ENCODE measurements around the gene PRRC2B. TPM values are rescaled to one million over a fixed set of nuclear protein-coding genes. Genes with fewer than 3 reads are reported as not detected.
A peak's percentile ranks its signal among the peaks of the same experiment; 100 is the strongest.
"Not testable (repeated sequence)": the region's sequence is repeated elsewhere in the genome, so short reads cannot be mapped to it uniquely, and the experiment has no call there.

PRRC2B gene
- total RNA-seq, 4 donors from 2014 or later = 80.7 to 126 (median 100) TPM

- ATAC-seq (ENCODE audit: low FRiP score) (no peak), DNase-seq (ENCODE audit: low spot score) (no peak)
- TF ChIP-seq CTCF (IDR thresholded peaks at IDR 0.05) = no peak
These were observed 23.2 kb upstream of the PRRC2B start for GRCh38 chr9:131370638-131371037.

GRCh38 chr9:131372599-131372973, 21.3 kb upstream of the PRRC2B start:
- not testable (repeated sequence) for DNase-seq (ENCODE audit: low spot score); ATAC-seq (ENCODE audit: low FRiP score)

- not testable (repeated sequence) for ATAC-seq (ENCODE audit: low FRiP score); DNase-seq (ENCODE audit: low spot score)
These were observed 19.2 kb upstream of the PRRC2B start for GRCh38 chr9:131374638-131375037.

- ATAC-seq (ENCODE audit: low FRiP score) (no peak), DNase-seq (ENCODE audit: low spot score) (no peak)
- TF ChIP-seq CTCF (IDR thresholded peaks at IDR 0.05) = no peak
These were observed 14.8 kb upstream of the PRRC2B start for GRCh38 chr9:131379056-131379455.

GRCh38 chr9:131382850-131383729, 10.8 kb upstream of the PRRC2B start:
- DNase-seq (ENCODE audit: low spot score) (no peak), ATAC-seq (ENCODE audit: low FRiP score) (peak; percentile 95)
- TF ChIP-seq CTCF (IDR thresholded peaks at IDR 0.05) = no peak

GRCh38 chr9:131385296-131385695, 8.6 kb upstream of the PRRC2B start:
- ATAC-seq (ENCODE audit: low FRiP score) (no peak), DNase-seq (ENCODE audit: low spot score) (no peak)
- no peak for TF ChIP-seq CTCF (IDR thresholded peaks at IDR 0.05)

GRCh38 chr9:131386281-131386680, 7.6 kb upstream of the PRRC2B start:
- TF ChIP-seq CTCF (IDR thresholded peaks at IDR 0.05) = no peak
- DNase-seq (ENCODE audit: low spot score) (no peak), ATAC-seq (ENCODE audit: low FRiP score) (no peak)

GRCh38 chr9:131387394-131387793, 6.5 kb upstream of the PRRC2B start:
- TF ChIP-seq CTCF (IDR thresholded peaks at IDR 0.05) = no peak
- no peak for ATAC-seq (ENCODE audit: low FRiP score)
- DNase-seq (ENCODE audit: low spot score) = no peak

Measured in omental fat pad (tissue), 4 donors.